Measurements from ENCODE around the gene HMBS.

The HMBS gene

GRCh38 chr11:119112314-119113020 is 27.8 kb downstream of the HMBS start:
- TF ChIP-seq POLR2AphosphoS5 (IDR thresholded peaks at IDR 0.05; ENCODE audit: low read depth): no peak
- no peak for TF ChIP-seq REST (IDR thresholded peaks at IDR 0.05; ENCODE audit: insufficient replicate concordance, low read depth)
- no peak for TF ChIP-seq GABPA (IDR thresholded peaks at IDR 0.05; ENCODE audit: low read depth)
- no peak for TF ChIP-seq CTCF (IDR thresholded peaks at IDR 0.05; ENCODE audit: insufficient read depth, low read length)
- no peak for TF ChIP-seq SPI1 (IDR thresholded peaks at IDR 0.05; ENCODE audit: borderline replicate concordance, low read depth)
- Histone ChIP-seq H3K27me3 (ENCODE audit: insufficient read depth, poor library complexity, severe bottlenecking) (no peaks in the 10 kb centered on the region), H3K4me3 (replicated peaks; ENCODE audit: insufficient read depth, low read length) (no peak overlapping the region), H3K27ac (replicated peaks) (no peak overlapping the region)
- DNase-seq (ENCODE audit: low read depth in 1 of 2, low spot score in 1 of 2): no peak

- Histone ChIP-seq H3K27ac (replicated peaks) (no peak overlapping the region), H3K27me3 (ENCODE audit: insufficient read depth, poor library complexity, severe bottlenecking) (no peaks in the 10 kb centered on the region), H3K4me3 (replicated peaks; ENCODE audit: insufficient read depth, low read length) (no peak overlapping the region)
- no peak for TF ChIP-seq GABPA (IDR thresholded peaks at IDR 0.05; ENCODE audit: low read depth)
- TF ChIP-seq SPI1 (IDR thresholded peaks at IDR 0.05; ENCODE audit: borderline replicate concordance, low read depth): no peak
- TF ChIP-seq REST (IDR thresholded peaks at IDR 0.05; ENCODE audit: insufficient replicate concordance, low read depth): no peak
- no peak for TF ChIP-seq POLR2AphosphoS5 (IDR thresholded peaks at IDR 0.05; ENCODE audit: low read depth)
- TF ChIP-seq CTCF (IDR thresholded peaks at IDR 0.05; ENCODE audit: insufficient read depth, low read length): no peak
- no peak for DNase-seq (ENCODE audit: low read depth in 1 of 2, low spot score in 1 of 2)
Observed at GRCh38 chr11:119113716-119114115, 29.0 kb downstream of the HMBS start.

- no peak overlapping the region for H3K4me3 ChIP-seq (replicated peaks; ENCODE audit: insufficient read depth, low read length)
Observed at GRCh38 chr11:119114351-119114750, 29.7 kb downstream of the HMBS start.

More at GRCh38 chr11:119114351-119114750, 29.7 kb downstream of the HMBS start:
- Histone ChIP-seq H3K27ac (replicated peaks) (no peak overlapping the region), H3K27me3 (ENCODE audit: insufficient read depth, poor library complexity, severe bottlenecking) (no peaks in the 10 kb centered on the region)
- DNase-seq (ENCODE audit: low read depth in 1 of 2, low spot score in 1 of 2): no peak
- TF ChIP-seq CTCF (IDR thresholded peaks at IDR 0.05; ENCODE audit: insufficient read depth, low read length) (no peak), GABPA (IDR thresholded peaks at IDR 0.05; ENCODE audit: low read depth) (no peak), SPI1 (IDR thresholded peaks at IDR 0.05; ENCODE audit: borderline replicate concordance, low read depth) (no peak), POLR2AphosphoS5 (IDR thresholded peaks at IDR 0.05; ENCODE audit: low read depth) (no peak), REST (IDR thresholded peaks at IDR 0.05; ENCODE audit: insufficient replicate concordance, low read depth) (no peak)

Measured in HL-60 (cell line).